Stimulated activated CD8-positive, alpha-beta memory T cell treated with anti-CD3 and anti-CD28 coated beads, Interleukin-12 subunit alpha, Interleukin-12 subunit beta, amount 100 ng/mL, for 4 hours (primary cell): ENCODE measurements around the gene SEMA3B.
"Not testable (repeated sequence)": the region's sequence is repeated elsewhere in the genome, so short reads cannot be mapped to it uniquely, and the experiment has no call there.

Experiments used
- DNase-seq: peaks from one replicate; pipeline ENCODE4 v3.0.0-alpha.2; 2020; ENCODE audit warnings: low read depth

The SEMA3B gene

GRCh38 chr3:50268703-50269451 lies at the start of gene SEMA3B:
Gene SEMA3B (plus strand): TSS chr3:50269147. CDS start chr3:50269241, 94 bp downstream.
- no peak for DNase-seq

GRCh38 chr3:50219285-50219684 lies 49.7 kb upstream of the SEMA3B start:
- no peak for DNase-seq

DNA sequence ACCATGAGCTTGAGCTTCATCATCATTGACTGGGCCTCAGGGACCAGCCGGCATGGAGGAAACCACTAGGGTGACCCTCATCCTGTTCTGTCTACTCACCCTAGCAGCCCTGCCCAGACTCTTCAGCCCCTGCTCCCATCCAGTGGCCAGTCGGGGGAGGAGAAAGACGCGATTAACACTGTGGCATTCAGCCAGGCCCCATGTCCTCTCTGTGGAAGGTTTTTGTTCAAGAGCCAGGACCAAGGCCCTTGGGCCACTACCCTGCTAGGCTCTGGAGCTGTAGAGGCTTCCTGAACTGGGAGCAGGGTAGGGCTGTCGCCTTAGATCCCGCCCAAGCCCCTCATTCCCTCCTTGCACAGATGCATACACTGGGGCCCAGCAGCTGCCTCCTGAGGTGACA lies 48.8 kb upstream of the SEMA3B start:
- no peak for DNase-seq

DNA sequence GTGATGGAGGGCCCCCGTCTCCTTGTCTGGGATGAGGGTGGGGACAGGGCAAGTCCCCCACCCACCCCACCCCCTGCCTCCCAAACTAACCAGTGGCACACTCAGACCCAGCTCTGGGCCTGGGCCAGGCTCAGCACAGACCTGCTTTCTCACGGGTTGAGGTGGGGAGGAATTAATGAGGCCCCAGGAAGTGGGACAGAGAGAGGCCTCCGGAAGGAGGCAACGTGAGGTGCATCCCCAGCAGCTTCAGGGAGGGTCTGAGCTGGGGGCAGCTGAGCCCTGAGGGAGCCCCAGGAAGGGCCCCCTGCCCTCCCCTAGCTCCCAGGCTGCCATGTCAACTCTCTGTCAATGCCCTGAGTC lies 47.9 kb upstream of the SEMA3B start:
- no peak for DNase-seq

DNA sequence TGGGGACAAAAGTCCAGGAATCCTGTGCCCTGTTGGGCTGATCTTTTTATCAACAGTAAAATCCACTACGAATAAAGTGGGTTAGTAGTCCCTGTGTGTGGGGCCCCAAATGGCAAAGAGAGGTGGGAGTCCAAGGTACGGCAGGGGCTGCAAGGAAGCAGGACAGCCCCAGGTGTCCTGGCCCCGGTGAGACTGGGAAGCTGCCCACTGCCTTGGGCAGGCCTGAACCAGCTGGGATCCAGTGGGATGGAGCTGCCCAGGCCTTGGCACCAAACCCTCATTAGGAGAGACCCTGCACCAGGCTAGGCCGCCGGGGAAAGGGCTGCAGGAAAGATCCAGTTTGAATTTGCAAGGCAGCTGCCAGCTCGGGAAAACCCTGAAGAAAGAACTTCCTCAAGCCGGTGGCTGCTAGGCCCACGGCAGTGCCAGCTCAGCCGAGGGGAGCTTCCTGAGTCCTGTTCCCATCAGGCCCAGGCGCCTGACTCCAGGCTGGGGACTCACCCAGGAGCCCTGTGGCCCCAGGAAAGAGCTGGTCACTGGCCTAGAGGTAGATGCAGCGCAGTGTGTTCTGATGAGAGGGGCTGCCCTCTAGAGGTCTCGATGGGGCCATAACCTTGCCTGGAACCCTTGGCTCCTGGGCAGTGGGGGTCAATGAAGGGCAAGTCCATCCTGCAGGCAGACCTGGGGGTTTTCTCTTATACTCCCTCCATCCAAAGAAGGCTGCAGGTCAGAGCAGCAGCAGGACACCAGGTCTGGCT lies 47.4 kb upstream of the SEMA3B start:
- DNase-seq: no peak

DNA sequence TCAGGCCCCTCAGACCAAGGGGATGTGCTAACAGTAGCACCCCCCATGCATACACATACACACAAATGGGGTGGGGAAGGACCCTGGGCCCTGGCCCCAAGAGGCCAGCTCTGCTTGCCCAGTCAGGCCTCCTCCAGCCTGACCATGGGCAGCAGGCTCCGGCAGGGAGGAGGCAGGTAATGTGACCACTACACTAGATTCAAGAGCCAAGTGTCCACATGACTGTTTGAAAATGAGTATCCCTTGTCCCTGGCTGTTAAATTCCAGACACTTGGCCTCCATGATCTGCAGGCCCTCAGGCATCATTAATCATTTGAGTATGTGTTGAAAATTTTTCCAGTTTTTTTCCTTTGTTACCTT lies 46.8 kb upstream of the SEMA3B start:
- DNase-seq: no peak

DNA sequence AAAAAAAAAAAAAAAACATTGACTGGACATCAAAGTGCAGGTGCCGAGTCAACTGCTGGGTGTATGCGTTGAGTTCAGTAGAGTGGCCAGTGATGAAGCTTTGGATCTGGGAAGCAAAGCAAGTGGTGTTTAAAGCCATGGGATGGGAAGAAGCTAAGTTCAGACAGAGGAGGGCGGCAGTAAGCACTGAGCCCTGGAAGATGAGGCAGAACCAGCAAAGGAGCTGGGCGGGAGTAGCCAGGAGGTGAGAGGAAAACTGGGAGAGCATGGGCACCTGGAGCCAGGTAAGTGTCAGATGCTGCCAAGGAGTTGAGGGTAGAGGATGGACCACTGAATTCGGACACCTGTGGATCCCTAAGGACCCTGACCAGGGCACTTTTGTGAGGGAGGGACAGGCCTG lies 44.3 kb upstream of the SEMA3B start:
- DNase-seq: no peak

DNA sequence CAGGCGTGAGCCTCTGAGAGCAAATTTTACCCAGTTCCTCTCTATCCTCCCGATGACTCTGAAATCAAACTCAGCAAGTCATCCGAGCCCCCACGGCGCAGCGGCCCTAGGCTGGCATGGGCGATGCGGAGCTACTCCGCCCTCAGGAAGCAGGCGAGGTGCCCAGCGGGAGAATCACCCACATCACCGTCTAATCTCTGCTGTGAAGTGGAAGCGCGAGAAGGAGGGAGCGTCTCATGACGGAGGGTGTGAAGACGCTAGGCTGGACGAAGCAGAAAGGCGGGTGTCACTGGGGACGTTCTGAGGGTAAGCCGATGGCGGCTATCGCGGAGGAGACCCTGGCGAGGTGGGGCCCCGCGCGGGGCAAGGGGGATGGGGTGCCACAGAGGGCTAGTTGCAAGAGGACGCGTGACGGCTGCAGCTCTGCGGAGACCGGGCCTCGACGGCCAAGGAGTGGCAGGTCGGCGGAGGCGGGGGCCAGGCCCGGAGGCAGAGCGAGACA lies 42.0 kb upstream of the SEMA3B start:
- DNase-seq: no peak

DNA sequence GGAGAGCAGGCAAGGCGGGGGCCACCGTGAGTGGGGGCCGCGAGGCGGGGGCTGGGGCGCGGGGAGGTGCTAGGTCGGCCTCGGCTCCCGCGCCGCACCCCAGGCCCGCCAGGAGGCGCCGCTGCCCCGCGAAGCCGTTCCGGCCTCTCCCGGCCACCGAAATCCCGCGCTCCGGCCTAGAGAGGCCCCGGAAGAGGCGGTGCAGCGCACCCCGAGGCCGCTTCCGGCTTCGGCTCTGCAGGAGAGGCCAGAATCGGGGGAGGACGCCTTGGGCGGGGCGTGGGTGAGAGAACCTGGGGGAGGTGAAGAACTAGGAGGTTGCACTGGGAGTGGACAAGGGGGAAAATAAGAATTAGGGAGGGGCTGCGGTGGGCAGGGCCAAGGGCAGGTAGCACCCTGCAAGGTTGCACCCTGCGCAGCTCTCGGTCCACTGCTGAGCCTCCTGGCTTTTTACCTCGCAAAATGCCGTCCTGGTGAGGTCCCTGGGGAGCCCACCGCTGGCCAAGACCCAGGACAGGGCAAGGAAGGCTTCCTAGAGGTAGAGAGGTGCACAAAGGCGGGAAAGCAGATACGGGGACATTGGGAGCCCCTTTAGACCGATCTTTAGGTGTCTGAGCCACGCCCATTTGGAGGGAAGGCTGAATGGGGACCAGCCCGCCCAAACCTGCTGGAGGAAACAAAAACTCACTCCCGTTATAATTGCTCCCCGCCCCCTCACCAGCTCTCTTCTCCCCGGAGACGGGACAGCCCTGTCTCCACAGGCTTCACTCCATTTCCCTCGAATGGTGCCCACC lies 41.4 kb upstream of the SEMA3B start:
- DNase-seq: peak; percentile 84

GRCh38 chr3:50228184-50228763 lies 40.7 kb upstream of the SEMA3B start:
- not testable (repeated sequence) for DNase-seq

GRCh38 chr3:50229490-50229889 lies 39.5 kb upstream of the SEMA3B start:
- no peak for DNase-seq

DNA sequence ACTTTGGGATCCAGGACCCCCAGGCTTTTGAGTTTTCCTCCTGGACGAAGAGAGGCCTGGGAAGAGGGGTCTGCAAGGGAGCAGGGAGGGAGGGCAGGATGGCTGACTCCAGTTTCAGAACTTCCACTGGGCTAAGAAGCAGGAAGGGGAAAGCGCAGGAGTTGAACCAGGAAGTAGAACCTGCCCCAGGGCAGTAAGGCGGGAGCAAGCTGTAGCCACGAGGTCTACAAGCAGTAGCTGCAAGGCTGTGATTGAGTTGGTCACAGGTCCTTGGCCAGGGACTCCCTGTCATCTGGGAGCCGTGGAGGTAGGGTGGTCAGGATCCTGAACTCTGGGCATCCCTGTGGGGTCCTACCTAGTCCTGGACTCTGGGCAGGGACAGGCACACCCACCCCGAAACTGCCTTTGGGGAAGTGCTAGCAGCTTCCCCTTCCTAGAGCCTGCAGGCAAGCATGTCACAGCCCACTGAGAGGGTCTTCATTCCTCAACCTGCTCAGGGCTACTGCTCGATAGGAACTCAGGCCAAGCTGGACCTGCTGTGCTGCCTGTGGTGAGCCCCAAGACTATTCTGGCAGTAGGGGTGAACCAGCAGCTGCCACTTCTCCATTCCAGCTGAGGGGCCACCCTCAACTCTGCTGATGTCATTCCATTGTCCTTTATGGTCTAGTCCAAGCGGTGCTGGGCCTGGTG lies 38.7 kb upstream of the SEMA3B start:
- no peak for DNase-seq

GRCh38 chr3:50230794-50231125 lies 38.2 kb upstream of the SEMA3B start:
- no peak for DNase-seq

GRCh38 chr3:50231581-50231980 lies 37.4 kb upstream of the SEMA3B start:
- no peak for DNase-seq

DNA sequence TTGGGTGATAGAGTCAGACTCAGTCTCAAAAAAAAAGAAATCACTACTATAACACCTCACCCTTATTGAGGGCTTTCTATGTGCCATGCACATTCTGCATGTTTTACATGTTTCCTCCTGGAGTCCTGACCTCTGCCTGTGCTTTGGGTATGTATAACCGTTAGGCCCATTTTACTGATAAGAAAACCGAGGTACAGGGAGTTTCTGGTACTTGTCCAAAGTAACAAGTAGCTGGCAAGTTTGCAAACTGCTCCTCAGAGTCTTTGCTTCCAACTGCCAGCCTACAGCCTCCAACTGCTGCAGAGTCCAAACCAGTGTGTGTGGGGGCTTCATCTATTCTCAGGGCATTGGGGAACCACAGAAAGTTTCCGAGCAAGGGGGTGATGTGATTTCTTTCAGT lies 36.6 kb upstream of the SEMA3B start:
- no peak for DNase-seq

- no peak for DNase-seq
Measured at GRCh38 chr3:50233176-50233575, 35.8 kb upstream of the SEMA3B start.

GRCh38 chr3:50235716-50236483 lies 33.0 kb upstream of the SEMA3B start, which contains the start of gene GNAI2:
Gene GNAI2 (plus strand): TSS chr3:50236204. CDS start chr3:50236336, 132 bp downstream.
- peak; percentile 98 for DNase-seq

DNA sequence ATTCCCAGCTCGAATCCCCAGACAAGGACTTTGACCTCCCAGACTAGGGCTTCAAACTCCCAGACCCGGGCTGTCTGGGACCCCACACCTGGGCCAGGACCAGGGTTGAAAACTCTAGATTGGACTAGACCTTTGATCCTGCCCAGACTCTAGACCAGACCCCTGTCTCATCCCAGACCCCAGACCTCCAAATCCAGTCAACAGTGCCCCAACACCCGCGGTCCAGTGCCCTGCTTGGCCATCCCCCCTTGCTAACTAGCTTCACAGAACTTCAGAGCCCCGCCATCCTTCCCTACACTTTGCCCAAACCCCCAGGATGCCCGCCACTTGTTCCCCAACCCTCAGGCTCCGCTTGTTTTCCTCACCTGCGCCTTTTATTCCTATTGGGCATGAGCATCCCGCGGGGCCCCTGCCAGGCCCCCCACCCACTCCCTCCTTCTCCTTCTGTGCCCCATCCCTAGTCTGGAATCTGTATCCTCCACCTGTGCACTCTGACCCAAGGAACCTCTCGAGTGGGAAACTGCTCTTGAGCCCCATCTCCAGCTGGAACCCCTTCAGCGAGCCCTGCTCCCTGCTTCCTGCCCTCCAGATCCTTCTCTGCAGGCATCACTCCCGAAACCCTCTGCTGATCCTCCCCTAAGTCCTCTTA lies 32.3 kb upstream of the SEMA3B start:
- no peak for DNase-seq

- no peak for DNase-seq
Measured at GRCh38 chr3:50237133-50237651, 31.8 kb upstream of the SEMA3B start.
